NCI-H1105 (cell line): Measurements from ENCODE around the gene USP6NL.

Source experiments
- DNase-seq: peaks from one replicate; lab custom pipeline; 2025; lab: John Stamatoyannopoulos, UW

The USP6NL gene

DNA sequence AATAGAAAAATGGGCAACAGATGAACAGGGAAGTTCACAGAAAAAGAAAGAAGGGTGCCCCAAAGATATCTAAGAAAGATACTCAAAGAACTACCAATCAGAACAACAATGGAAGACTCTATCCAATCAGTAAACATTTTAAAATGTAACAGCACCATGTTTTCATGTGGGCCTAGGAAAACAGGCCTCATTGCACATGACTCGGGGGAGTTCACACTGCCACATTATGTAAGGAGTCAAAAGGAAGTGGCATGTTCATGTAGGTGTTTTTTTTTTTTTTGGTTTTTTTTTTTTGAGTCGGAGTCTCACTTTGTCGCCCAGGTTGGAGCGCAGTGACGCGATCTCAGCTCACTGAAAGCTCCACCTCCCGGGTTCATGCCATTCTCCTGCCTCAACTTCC lies 132.2 kb downstream of the USP6NL start:
- no peak for DNase-seq

DNA sequence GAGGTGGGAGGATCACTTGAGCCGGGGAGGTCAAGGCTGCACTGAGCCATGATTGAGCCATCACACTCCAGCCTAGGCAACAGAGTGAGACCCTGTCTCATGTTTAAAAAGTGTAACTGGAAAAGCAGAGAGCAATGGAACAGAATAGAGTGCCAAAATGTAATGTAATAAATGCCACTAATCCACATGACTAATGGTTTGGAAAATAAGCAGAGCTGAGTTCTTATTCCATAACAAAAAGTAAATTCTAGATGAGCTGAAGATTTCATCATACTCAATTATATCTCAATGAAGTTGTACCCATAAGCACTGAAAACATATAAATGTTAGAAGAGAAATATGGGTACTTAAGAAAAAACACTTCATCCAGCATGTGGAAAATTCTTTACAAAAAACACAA lies 132.6 kb downstream of the USP6NL start:
- no peak for DNase-seq

DNA sequence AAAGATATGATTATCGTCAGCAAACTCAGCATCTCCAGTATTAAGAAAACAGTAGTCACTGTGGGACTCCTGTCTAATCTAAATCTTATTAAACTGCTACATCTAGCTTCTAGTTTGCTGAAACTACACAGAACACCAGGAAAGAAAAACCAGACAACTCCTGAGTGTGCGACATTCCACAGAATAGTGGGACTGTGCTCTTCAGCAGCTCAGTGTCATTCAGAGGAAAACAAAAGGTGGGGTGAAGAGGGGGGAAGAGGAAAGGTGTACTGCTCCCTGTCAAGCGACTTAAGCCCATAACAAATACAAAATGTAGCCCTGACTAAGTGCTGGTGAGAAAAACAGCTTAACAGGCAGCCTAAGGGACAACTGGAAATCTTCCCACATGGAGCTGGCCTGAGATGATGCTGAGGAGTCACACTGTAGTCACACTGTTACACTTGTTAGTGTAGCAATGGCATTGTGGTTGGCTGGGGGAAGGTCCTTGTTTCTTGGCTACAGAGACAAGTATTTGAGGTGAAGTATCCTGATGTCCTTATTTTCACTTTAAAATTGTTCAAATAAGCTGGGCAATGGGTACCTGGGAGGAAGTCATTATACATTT lies 135.5 kb downstream of the USP6NL start:
- no peak for DNase-seq

DNA sequence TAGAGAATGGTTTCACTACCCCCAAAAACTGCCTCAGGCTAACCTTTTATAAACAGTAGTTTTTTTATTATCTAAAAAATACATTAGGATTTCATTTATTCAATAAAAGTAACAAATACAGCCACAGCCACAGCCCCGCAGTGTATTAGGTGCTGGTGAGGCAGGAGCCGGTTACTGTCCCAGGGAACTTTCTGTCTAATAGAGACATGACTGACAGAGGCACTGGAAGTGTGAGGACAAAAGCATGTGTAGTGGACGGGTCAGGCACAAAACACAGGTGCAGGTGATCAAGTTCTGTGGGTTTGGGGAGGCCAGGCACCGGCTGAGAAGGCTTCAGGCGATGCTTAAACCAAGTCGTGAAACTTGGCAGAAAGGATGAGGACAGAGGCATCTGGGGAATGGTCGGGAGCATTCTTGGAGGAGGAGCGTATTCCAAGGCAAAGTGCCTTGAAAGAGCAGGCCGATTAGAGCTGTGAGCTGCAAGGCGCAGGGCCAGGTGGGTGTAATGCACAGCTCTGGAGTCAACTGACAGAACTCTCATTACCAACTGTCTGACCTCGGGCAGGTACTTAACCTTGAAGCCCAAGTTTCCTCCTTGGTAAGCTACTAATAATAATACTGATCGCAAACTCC lies 138.2 kb downstream of the USP6NL start:
- DNase-seq, result no peak

DNA sequence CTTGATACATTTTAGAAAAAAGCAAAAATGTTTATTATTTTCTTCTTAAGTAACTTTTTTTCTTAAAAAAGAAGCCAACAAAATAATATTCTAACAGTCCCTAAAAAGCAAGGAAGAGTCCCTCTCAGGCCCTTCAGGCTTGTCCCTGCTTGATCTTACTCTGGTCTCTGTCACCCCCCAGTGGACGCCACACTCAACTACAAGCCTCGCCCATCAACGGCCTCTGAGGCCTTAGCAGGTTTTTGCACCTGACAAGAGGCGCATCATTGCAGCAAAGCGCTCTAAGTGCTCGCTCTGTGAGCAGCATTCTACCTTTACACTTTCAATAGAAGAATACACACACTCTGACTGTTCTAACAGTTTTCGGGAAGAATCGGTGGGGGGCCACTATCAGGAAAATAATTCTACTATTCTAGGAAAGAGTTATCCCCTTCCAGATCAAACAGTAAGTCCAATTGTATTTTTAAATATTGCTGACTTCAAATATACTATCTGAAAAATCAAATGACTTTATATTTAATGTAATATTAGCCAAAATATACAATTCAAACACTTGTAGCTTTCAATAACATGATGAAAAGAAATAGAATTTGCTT lies 139.2 kb downstream of the USP6NL start:
- peak; percentile 19 for DNase-seq

DNA sequence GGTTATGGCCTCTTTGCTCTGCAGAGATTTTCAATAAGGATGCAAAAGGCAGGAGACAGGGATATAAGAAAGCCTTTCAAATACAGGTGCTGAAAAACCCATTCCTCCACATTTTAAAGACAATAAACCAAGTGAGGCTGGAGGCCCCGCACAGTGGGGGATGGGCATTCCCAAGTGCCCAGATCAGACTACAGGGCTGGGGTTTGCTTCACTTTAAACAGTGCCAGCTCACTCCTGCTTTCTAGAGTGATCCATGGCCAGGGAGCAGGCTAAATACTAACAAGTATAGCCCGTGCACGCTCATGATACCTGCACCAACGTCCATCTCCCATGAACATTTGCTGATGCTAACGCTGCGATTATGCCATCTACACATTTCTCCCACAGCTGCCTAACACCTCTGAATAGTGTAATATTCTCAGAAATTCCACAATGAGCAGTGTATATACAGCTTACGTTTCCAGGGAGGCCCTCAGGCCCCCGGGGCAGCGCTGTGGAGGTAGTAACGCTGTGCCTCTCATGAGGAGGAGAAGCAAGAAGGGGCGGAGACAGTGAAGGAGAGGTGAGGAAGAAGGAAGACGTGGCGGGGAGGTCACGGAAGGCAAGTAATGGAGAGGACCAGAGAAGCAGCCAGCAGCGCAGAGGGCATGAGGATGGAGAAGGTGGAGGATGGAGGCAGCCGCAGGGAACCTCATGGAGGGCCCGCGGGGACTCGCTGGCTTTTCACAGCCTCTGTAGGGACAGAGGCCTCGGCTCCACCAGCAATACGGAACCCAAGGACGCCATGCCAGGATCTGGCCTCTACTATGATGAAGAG lies 141.7 kb downstream of the USP6NL start:
- DNase-seq, result no peak

DNA sequence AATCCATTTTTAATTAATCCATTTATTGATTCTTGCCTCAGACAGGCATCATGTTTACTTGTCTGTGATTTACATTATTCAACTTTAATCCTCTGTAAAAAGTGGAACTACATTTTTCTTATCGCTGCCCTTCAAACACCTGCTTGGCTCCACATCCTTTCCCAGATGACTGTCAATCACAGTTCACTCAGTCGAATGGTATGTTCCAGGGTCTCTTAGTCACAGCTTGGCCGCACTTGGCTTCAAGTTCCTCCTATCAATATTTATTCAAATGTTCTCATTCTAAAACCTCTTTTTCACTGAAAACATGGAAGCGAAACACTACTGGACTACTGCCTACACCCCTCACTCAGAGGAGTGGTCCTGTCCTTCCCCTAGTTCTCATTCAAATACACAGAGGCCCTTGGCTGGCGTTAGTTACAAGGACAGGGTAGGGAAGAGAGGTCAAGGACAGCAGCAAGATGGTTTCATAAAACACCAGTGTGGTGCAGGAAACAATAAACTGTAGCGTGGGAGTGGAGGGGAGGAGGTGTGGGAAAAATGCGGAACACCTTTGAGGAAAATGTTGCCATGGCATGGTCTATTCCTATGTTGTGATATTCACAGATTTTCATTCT lies 143.2 kb downstream of the USP6NL start:
- DNase-seq, result no peak

DNA sequence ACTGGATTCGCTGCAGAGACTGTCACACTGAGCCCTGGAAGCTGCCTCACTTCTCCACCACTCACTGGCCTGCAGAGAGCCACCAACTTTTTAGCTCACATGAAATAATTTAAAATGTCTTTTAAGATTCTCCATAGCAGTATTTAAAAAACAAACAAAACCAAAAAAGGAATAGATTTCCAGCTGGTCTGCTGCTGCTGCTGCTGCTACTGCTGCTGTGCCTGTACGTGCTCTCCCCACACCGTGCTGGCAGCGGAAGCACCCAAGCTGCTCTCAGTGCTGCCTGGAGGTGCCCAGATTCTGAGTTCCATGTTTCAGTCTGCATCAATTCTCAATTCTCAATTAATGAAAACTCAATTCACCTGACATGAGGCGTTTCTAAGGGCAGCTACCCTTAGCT lies 146.0 kb downstream of the USP6NL start:
- no peak for DNase-seq

DNA sequence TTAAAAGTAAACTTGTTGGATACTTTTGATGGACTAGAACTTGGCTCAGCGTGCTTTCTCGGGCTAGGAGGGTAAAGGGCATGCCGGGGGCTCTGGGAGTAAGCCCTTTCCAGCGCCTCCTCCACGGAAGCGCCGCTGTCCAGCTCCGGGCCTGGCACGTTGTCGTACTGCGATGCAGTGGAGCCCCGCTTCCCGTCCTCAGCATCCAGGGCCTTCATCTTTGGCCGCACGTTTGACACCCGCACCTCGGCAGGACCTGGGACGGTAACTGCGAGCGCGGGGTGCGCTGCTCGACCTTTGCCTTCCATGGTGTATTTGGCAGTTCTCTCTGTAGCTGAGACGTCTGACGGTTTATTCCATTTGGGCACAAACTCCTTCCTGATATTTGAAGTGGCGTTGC lies 148.3 kb downstream of the USP6NL start:
- no peak for DNase-seq

DNA sequence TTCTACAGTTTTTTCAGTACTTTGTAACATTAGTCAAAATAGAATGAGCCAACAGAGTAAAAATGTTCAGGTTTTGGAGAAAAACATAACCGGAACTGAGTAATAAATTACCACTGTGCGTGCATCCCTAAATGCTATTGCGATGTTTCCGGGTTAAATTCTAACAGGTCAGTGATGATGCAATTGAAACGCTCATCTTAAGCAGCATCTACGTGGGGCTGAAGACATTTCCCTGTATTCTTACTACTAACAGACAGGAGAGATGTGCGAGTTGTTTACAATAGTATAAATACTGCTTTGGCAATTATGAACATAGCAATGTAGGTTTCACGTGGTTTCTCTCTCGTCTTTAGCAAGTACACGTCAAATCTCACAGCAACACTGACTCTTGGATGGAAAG lies 149.4 kb downstream of the USP6NL start:
- no peak for DNase-seq

DNA sequence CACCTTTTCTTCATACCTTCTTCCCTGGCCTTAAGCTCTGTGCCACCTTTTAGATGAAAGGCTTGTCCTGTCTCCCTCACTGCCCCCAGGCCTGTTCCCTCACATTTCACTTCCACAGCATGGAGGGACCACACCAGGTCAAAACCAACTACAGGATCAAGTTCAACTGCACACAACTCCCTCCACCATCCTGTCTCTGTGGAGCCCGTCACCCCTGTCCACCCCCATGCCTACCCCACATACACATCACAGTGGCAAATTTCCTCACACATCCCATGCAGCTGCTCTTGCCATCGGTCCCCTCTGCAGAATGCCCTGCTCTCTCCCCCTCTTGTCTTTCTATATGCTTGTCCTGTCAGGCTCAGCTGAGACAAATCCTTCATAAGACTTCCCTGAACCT lies 154.1 kb downstream of the USP6NL start:
- no peak for DNase-seq

DNA sequence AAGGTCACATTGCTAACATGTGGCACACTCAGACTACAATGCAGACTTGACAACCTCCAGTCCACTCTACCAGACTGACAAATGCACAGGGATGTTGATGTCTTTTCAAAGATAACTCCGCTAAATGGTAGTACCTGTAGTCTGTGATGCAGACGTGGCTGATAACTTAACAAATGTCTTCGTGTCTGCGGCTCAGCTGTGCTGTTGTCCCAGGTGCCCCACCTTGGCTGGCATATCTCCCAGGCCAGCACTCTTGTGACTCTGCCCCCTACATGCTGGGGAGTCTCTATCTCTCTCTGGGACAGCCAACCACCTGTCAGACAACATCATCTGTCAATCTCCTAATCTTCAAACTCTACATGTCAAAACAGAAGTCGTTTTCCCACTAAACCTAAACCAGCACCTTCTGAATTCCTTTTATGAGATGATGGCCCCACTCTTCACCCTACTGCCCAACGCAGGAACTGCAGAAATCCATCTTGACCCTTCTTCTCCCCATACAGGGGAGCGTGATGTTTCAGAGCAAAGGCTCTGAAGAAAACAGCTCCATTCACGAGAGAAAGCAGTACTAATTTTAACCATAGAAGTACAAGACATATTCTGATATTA lies 156.4 kb downstream of the USP6NL start:
- DNase-seq, result no peak

DNA sequence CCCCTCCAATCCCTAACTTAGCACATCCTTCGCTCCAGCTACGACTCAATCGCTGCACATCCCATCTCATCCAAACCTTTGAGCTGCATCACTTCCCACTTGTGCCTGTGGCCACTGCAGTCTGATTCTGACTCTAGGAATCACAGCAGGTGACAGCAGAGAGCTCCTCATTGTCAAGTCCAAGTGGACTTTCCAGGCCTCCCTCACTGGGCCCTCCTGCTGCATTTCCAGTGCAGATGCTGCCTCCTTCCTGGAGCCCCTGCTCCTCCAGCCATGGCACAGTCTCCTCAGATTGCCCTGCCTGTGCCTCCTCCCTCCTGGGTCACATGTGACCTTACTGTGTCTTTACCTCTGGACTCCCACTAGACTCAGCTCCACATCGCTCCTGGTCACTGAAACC lies 157.3 kb downstream of the USP6NL start:
- DNase-seq, result no peak

DNA sequence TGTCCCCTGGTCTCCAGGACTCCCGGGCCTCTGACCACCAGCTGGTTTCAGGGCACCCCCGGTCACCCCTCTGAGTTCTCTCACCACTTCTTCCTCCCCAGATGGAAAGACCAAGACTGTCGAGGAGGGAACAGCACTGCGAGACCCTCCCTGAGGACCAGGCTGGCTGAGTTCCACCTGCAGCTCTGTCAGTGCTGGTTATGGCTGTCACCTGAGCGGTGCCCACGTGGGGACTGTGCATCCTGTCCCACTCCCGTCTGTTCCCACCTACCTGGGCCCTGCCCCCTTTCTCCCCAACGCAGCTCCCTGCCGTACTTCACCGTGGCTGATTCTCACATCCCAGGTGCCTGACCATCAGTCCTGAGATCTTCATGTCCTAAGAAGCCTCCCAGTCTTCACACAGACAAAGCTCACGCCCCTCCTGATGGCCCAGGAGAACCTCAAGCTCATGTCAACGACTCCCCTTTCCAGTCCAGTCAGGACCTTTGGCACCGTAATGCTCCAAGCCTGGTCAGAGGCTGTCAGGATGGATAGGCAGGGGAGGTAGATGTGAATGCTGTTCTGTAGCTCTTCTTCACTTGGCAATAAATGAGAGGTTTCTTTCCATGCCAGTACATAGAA lies 159.7 kb downstream of the USP6NL start:
- DNase-seq, result no peak

DNA sequence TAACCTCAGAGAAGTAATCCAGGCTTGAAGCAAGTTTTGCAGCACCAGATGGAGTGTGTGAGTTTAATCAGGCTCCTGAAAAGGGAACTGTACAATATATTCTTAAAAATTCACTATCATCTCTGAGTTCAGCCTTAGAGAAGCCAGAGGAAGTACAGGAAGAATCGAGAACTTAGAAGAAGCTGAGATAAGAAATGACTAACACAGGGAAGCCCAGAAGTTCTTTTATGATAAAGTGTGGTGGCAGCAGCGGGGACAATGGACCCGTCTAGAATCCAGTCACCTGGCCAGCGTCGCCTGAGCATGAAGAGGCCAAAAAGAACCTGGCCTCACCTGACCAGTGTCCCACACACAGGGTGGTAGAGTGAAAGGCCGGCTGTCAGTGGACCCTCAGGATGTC lies 161.0 kb downstream of the USP6NL start:
- DNase-seq, result no peak

DNA sequence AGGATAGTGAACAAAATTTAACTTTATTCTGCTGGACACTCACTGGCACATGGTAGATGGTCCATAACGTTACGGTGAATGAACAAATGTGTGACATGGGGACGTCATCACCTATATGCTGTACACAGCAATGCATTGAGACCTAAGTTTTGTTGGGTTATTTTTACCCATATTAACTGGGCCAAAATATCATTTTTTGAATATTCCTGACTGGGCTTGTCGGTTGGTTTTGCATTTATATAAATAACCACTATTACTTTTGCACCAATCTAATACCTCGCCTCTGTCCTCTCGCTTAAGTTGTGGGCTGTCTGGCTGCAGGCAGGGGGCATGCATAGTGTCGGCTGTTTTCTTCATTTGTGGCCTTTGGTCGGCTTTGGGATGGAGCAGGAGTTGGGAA lies 161.7 kb downstream of the USP6NL start:
- no peak for DNase-seq

DNA sequence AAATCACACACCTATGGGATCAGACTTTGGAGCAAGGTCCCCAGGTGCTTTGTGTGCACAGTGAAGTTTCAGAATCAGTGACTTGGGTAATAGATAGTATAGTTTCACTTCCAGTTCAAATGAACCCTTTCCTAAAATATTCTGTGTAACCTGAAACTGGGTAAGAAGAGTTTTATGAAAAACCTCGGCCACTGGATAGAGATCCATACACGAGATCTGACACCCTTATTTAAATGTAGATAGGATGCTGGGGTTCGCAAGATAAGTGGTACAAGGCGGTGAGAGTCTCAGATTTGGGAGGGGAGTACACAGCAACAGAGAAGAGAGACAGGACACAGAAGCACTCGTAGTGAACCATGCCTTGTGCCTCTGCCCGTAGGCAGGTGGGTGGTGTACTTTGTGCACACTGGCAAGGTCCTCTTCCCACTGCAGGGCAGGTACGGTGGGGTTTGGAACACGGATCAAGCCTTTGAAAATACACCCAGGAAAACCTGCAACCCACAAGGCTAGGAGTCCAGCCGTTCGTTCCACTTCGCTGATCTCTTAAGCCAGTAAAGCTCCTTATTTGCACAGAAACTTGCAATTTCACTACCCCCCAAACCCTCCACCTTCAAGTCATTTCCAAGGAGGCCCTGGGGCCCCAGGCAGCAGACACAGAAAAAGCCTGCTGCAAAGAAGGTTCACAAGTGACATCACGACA lies 162.8 kb downstream of the USP6NL start:
- no peak for DNase-seq

DNA sequence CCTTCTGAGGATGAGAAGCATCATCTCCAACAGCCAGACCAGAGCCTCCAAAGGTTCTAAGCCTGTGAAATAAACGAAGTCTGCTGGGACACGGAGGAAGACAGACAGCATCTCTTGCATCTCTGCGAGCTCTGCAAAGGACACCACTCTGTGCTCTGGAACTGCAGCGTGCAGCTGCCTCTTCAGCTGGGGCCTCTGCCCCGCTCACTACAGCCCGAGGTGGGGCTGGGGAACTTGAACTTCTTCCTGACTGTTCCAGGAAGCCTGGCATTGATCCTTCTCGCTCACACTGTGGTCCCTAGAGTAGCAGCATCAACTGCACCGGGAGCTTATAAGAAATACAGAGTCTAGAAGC lies 163.3 kb downstream of the USP6NL start:
- DNase-seq, result no peak

DNA sequence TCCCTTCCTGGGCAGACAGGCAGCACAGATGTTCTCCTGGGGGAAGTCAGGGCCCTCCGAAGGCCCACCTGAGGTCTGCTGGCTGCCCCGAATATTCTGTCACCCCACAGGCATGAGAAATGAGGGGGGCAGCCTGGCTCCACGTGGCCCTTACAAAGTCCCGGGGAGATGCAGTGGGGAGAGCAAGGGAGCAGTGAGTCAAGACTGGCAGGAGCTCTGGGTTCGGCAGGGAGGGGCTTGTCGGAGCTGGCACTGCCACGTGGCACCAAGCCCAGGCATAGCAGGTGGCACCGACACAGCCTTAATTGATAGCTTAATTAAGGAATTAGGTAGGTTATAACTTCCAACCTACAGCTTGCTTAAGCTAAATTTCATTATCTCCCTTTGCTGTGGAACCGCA lies 163.9 kb downstream of the USP6NL start:
- DNase-seq, result peak; percentile 48

DNA sequence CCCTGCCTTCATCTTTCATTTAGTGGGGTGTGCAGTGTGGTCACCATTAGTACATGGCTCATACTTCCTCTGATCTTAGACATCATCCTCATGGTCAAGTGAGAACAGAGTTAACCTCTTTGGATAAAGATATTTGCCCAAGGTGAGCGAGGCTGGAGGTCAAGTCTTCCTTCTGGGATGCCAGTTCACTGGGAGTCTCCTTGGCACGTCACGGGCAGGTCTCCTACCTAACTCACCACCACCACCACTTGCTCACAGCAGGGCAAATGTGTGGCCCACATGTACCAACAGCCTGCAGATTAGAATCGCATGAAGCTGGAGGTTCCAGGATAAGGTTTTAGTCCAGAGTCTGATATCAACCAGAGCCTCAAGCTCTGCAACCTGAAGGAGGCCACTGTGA lies 164.6 kb downstream of the USP6NL start:
- no peak for DNase-seq

DNA sequence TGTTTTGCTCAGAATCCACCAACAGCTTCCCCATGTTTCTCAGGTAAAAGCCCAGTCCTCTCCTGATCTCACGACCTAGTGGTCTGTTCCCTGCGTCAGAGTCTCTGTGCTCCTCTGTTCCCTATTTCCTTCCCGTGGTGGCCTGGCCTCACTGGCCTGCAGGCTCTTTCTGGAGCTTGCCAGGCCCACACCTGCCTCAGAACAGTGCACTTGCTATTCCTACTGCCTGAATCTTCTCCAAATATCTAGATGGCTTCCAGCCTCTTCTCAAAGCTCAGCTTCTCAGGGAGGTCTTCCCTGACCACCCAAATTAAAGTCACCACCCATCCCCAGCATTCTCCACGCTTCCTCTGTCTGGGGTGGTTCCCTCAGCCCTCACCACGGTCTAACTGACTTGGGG lies 165.3 kb downstream of the USP6NL start:
- no peak for DNase-seq
